Thoracic aorta (tissue), 2 donors: ENCODE results near the gene SLC36A1. TPM values are rescaled to one million over a fixed set of nuclear protein-coding genes. Genes with fewer than 3 reads are reported as not detected.

Experiments used
- ATAC-seq: fragments of 150-250 bp; one replicate; pipeline ENCODE4 v1.8.0; 2017; ENCODE audit warnings: low read depth; ENCODE audit not compliant: insufficient number of reproducible peaks, low FRiP score
- DNase-seq: peaks from one replicate; pipeline ENCODE4 v3.0.0-alpha.2; 2020; ENCODE audit warnings: low spot score
- H3K27ac ChIP-seq, 2 donors: fragments of 200-600 bp; sonication (generic); 1 replicate in 1 of 2; 2 replicates in 1 of 2; pipeline ENCODE4 v1.5.1; 2016; ENCODE audit warnings: mild to moderate bottlenecking in 2 of 2, moderate library complexity in 2 of 2
- H3K27me3 ChIP-seq: fragments of 200-600 bp; sonication (generic); replicated peaks from 2 replicates; pipeline ENCODE4 v1.6.0; 2016; ENCODE audit warnings: mild to moderate bottlenecking; ENCODE audit not compliant: insufficient read depth
- H3K36me3 ChIP-seq: fragments of 200-600 bp; sonication (generic); one replicate; pipeline ENCODE4 v1.5.1; 2016
- H3K4me1 ChIP-seq, 2 donors: fragments of 200-600 bp; sonication (generic); 1 replicate in 1 of 2; 2 replicates in 1 of 2; pipeline versions ENCODE4 v1.5.1 to v1.6.0; 2016; ENCODE audit warnings: low read depth in 2 of 2, mild to moderate bottlenecking in 1 of 2; ENCODE audit not compliant: control insufficient read depth in 1 of 2
- H3K4me3 ChIP-seq: fragments of 200-600 bp; sonication (generic); 2 replicates; pipeline ENCODE4 v1.5.1; 2016; ENCODE audit warnings: mild to moderate bottlenecking
- H3K9me3 ChIP-seq: fragments of 200-600 bp; sonication (generic); 2 replicates; pipeline ENCODE4 v1.5.1; 2016
- CTCF ChIP-seq: fragments of 200-600 bp; sonication (generic); IDR thresholded peaks from one replicate; pipeline ENCODE4 v1.5.1; 2019; ENCODE audit warnings: antibody characterized with exemption
- total RNA-seq, 2 donors: library from RNA; depleted of rRNA; stranded (reverse); fragments of >200 nt; gene quantifications; one replicate each; pipeline versions ENCODE4 v1.1.0 to v1.2.3, GENCODE V29; 2016

The SLC36A1 gene
- total RNA-seq, 2 donors from 2014 or later = 16.0 to 26.5 TPM

GRCh38 chr5:151517122-151517920, 69.9 kb downstream of the SLC36A1 start:
- Histone ChIP-seq H3K36me3 (no peaks in the 10 kb centered on the region), H3K4me3 (no peak overlapping the region), H3K9me3 (no peaks in the 10 kb centered on the region), H3K27ac (no peak overlapping the region), H3K27me3 (no peaks in the 10 kb centered on the region), H3K4me1 (no peaks in the 10 kb centered on the region)
- ATAC-seq = no peak
- no peak for TF ChIP-seq CTCF
- no peak for DNase-seq

- Histone ChIP-seq H3K4me3 (no peak overlapping the region), H3K27ac (no peak overlapping the region), H3K36me3 (no peaks in the 10 kb centered on the region), H3K4me1 (no peaks in the 10 kb centered on the region), H3K9me3 (no peaks in the 10 kb centered on the region), H3K27me3 (no peaks in the 10 kb centered on the region)
- no peak for DNase-seq
- no peak for TF ChIP-seq CTCF
- ATAC-seq = no peak
Observed at GRCh38 chr5:151520294-151520693, 72.9 kb downstream of the SLC36A1 start.

GRCh38 chr5:151522226-151522625, 74.8 kb downstream of the SLC36A1 start:
- no peak for TF ChIP-seq CTCF
- Histone ChIP-seq H3K27ac (no peak overlapping the region), H3K4me3 (no peak overlapping the region), H3K36me3 (no peaks in the 10 kb centered on the region), H3K4me1 (no peaks in the 10 kb centered on the region), H3K9me3 (no peaks in the 10 kb centered on the region), H3K27me3 (no peaks in the 10 kb centered on the region)
- DNase-seq (no peak), ATAC-seq (no peak)

GRCh38 chr5:151523335-151523734, 75.9 kb downstream of the SLC36A1 start:
- H3K27ac ChIP-seq = no peak overlapping the region
- no peaks in the 10 kb centered on the region for H3K4me1 ChIP-seq
- no peaks in the 10 kb centered on the region for H3K9me3 ChIP-seq
- no peak overlapping the region for H3K4me3 ChIP-seq
- TF ChIP-seq CTCF = peak; percentile 14
- H3K36me3 ChIP-seq = no peaks in the 10 kb centered on the region
- no peaks in the 10 kb centered on the region for H3K27me3 ChIP-seq
- DNase-seq = no peak
- ATAC-seq = no peak

GRCh38 chr5:151528153-151528552, 80.8 kb downstream of the SLC36A1 start:
- Histone ChIP-seq H3K36me3 (no peaks in the 10 kb centered on the region), H3K27me3 (no peaks in the 10 kb centered on the region), H3K4me3 (no peak overlapping the region), H3K9me3 (no peaks in the 10 kb centered on the region), H3K4me1 (no peaks in the 10 kb centered on the region), H3K27ac (no peak overlapping the region)
- no peak for ATAC-seq
- no peak for DNase-seq
- no peak for TF ChIP-seq CTCF
